NB4 (cell line): ENCODE results near the gene FOXL3.

ENCODE experiments used
- CTCF ChIP-seq: IDR thresholded peaks from one replicate; pipeline ENCODE4 v1.5.1; 2012; ENCODE audit warnings: low read depth, low read length
- MYC ChIP-seq: IDR thresholded peaks from 2 replicates; pipeline ENCODE4 v1.6.1; 2011; ENCODE audit warnings: low read depth, low read length
- POLR2A ChIP-seq: IDR thresholded peaks from 2 replicates; pipeline ENCODE4 v1.6.1; 2011; ENCODE audit warnings: mild to moderate bottlenecking; ENCODE audit not compliant: insufficient read length; ENCODE audit errors: extremely low read depth
- TF ChIP-seq, protein P1 (sequence below): IDR thresholded peaks from 2 replicates; pipeline ENCODE4 v1.6.1; 2011; ENCODE audit warnings: low read depth, low read length

- TF ChIP-seq CTCF (no peak), POLR2A (no peak), MYC (no peak)
- TF ChIP-seq, protein P1, sequence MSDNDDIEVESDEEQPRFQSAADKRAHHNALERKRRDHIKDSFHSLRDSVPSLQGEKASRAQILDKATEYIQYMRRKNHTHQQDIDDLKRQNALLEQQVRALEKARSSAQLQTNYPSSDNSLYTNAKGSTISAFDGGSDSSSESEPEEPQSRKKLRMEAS: no peak
Observed at GRCh38 chr7:290554-291372, 793 bp downstream of the FOXL3 start.
